NCI-H345 treated with DMSO at 0.1 percent for 48 hours (cell line): ENCODE data around the gene RTN4.

Experiments
- DNase-seq: peaks from one replicate; lab custom pipeline; 2025; ENCODE audit not compliant: unreplicated experiment; lab: John Stamatoyannopoulos, UW

Gene RTN4

GRCh38 chr2:54928719-54929118 is 121.5 kb downstream of the RTN4 start:
- DNase-seq: no peak

GRCh38 chr2:54927751-54928615 is 122.3 kb downstream of the RTN4 start:
- no peak for DNase-seq

GRCh38 chr2:54927085-54927750 is 123.0 kb downstream of the RTN4 start:
- DNase-seq: no peak

- no peak for DNase-seq
Observed at GRCh38 chr2:54925022-54925421, 125.2 kb downstream of the RTN4 start.

GRCh38 chr2:54924121-54924520 is 126.1 kb downstream of the RTN4 start:
- DNase-seq: no peak
